GM06990 (cell line): ENCODE data around the gene TMEM86A.

Source experiments
- DNase-seq: peaks from one replicate; pipeline ENCODE4 v3.0.0-alpha.2; 2011; ENCODE audit not compliant: insufficient read length; ENCODE audit errors: extremely low read depth
- H3K27me3 ChIP-seq: replicated peaks from 2 replicates; pipeline ENCODE4 v1.6.0; 2011; ENCODE audit warnings: low read length; ENCODE audit not compliant: control insufficient read depth, insufficient read depth
- H3K36me3 ChIP-seq: 2 replicates; pipeline ENCODE4 v1.5.1; 2011; ENCODE audit warnings: low read length; ENCODE audit not compliant: control insufficient read depth, insufficient read depth
- H3K4me3 ChIP-seq: replicated peaks from 2 replicates; pipeline ENCODE4 v1.5.1; 2011; ENCODE audit warnings: low read depth, mild to moderate bottlenecking, control low read depth, low read length
- CTCF ChIP-seq: IDR thresholded peaks from 2 replicates; pipeline ENCODE4 v1.5.1; 2011; ENCODE audit warnings: low read length, control low read depth, mild to moderate bottlenecking, inconsistent platforms; ENCODE audit not compliant: insufficient read depth, poor library complexity, severe bottlenecking

TMEM86A gene

GRCh38 chr11:18749681-18750319 lies 51.2 kb downstream of the TMEM86A start:
- no peaks in the 10 kb centered on the region; the same call in 1 of the 2 replicates for H3K27me3 ChIP-seq
- no peak for TF ChIP-seq CTCF
- H3K36me3 ChIP-seq = no peaks in the 10 kb centered on the region
- DNase-seq = no peak
- no peak overlapping the region for H3K4me3 ChIP-seq

- H3K36me3 ChIP-seq = no peaks in the 10 kb centered on the region
- no peak for DNase-seq
These were observed 52.4 kb downstream of the TMEM86A start for GRCh38 chr11:18750944-18751343.

GRCh38 chr11:18752502-18752901 lies 53.9 kb downstream of the TMEM86A start:
- TF ChIP-seq CTCF = no peak
- no peak overlapping the region for H3K4me3 ChIP-seq
- H3K36me3 ChIP-seq = no peaks in the 10 kb centered on the region
- H3K27me3 ChIP-seq = no peaks in the 10 kb centered on the region; the same call in 1 of the 2 replicates
- DNase-seq = no peak

More at GRCh38 chr11:18750944-18751343, 52.4 kb downstream of the TMEM86A start:
- TF ChIP-seq CTCF = no peak
- Histone ChIP-seq H3K27me3 (no peaks in the 10 kb centered on the region; the same call in 1 of the 2 replicates), H3K4me3 (no peak overlapping the region)

GRCh38 chr11:18754308-18754707 lies 55.7 kb downstream of the TMEM86A start:
- DNase-seq = no peak
- Histone ChIP-seq H3K27me3 (no peaks in the 10 kb centered on the region; the same call in 1 of the 2 replicates), H3K36me3 (no peaks in the 10 kb centered on the region), H3K4me3 (no peak overlapping the region)
- TF ChIP-seq CTCF = no peak
